Activated T-cell treated with anti-CD3 and anti-CD28 coated beads for 48 hours (primary cell): ENCODE results near the gene CCDC187.
"Not testable (repeated sequence)": the region's sequence is repeated elsewhere in the genome, so short reads cannot be mapped to it uniquely, and the experiment has no call there.

Experiments
- DNase-seq: peaks from one replicate; pipeline ENCODE4 v3.0.0-alpha.2; 2020; ENCODE audit warnings: low read depth

Gene CCDC187

DNA sequence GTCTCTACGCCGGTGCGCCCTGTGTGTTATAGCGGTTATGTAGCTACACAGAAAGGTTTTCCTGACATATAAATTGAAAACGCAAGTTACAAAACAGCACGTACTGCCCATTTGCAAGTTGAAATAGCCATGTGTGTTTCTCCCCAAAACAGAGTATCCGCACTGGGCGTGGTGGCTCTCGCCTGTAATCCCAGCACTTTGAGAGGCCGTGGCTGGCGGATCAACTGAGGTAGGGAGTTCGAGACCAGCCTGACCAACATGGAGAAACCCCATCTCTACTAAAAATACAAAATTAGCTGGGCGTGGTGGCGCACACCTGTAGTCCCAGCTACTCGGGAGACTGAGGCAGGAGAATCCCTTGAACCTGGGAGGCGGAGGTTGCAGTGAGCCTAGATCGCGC lies 37.3 kb downstream of the CCDC187 start:
- not testable (repeated sequence) for DNase-seq

GRCh38 chr9:136265561-136266355 lies 38.1 kb downstream of the CCDC187 start:
- DNase-seq: no peak

- DNase-seq: no peak
These were observed 39.2 kb downstream of the CCDC187 start for GRCh38 chr9:136264441-136265405.

- DNase-seq: no peak
These were observed 39.9 kb downstream of the CCDC187 start for GRCh38 chr9:136264031-136264430.

DNA sequence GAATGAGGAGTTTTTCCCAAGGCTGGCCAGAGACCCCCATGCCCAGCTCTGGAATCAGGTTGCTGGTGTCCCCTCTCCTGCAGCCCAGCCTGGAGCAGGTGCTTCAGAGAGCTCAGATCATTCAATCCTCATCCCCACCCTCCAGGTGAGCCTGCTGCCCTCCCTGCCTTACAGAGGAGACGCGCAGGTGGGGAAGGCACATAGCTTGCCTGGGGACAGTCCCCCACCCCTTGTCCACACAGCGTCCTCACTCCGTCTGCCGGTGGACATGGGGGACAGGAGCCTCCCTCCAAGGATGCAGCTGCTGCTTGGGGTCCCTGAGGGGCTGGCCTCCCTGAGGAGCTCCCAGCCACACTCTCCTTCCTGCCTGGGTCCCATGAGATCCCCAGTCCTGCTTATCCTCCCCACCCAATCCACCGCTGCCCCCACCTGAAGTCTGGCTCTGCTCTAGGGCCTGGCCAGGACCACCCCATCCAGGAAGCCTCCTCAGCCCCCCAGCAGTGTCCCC lies 41.2 kb downstream of the CCDC187 start:
- no peak for DNase-seq

- no peak for DNase-seq
These were observed 42.0 kb downstream of the CCDC187 start for GRCh38 chr9:136261686-136262430.

DNA sequence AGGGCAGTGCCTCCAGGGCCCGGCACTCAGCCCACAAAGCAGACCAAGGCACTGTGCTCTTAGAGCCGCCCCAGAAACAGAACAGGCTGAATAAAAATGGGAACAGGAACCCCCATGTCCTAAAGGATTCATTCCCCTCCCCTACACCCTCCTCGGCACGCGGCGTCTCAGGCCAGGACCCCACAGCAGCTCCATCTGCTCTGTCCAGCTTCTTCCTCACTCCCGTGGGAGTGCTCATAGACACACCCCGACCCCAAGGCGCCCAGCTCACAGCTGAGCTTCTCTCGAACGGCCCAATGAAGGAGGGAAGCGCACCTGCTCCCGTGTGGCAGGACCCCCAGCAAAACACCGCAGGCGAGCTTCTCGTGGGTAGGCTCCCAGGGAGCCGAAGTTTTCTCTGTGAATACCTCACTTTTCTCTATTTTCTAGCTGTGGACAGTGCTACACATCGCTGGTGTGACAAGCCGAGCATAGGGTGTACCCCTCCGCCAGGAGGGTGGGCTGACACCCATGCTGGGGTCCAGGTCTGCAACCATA lies 42.9 kb downstream of the CCDC187 start:
- DNase-seq: no peak

GRCh38 chr9:136260521-136260920 lies 43.4 kb downstream of the CCDC187 start:
- DNase-seq: no peak

GRCh38 chr9:136259836-136260235 lies 44.1 kb downstream of the CCDC187 start:
- DNase-seq: no peak

GRCh38 chr9:136259517-136259813 lies 44.4 kb downstream of the CCDC187 start:
- DNase-seq: no peak

- DNase-seq: no peak
These were observed 44.9 kb downstream of the CCDC187 start for GRCh38 chr9:136258786-136259516.

DNA sequence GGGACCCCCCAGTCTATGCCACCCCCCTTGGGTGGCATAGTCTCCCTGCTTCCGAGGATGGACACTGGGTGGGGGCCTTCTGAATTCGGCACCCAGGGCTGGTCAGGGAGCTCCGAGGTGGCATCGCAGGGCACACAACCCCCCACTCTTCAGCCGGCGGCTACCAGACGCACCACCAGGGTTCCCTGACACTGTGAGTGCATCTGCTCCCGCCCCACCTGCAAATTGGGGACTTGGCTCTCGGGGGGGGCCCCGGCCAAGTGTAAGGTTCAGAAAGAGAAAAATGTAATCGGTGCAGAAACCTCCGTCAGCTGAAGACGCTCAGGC lies 45.6 kb downstream of the CCDC187 start:
- DNase-seq: no peak

DNA sequence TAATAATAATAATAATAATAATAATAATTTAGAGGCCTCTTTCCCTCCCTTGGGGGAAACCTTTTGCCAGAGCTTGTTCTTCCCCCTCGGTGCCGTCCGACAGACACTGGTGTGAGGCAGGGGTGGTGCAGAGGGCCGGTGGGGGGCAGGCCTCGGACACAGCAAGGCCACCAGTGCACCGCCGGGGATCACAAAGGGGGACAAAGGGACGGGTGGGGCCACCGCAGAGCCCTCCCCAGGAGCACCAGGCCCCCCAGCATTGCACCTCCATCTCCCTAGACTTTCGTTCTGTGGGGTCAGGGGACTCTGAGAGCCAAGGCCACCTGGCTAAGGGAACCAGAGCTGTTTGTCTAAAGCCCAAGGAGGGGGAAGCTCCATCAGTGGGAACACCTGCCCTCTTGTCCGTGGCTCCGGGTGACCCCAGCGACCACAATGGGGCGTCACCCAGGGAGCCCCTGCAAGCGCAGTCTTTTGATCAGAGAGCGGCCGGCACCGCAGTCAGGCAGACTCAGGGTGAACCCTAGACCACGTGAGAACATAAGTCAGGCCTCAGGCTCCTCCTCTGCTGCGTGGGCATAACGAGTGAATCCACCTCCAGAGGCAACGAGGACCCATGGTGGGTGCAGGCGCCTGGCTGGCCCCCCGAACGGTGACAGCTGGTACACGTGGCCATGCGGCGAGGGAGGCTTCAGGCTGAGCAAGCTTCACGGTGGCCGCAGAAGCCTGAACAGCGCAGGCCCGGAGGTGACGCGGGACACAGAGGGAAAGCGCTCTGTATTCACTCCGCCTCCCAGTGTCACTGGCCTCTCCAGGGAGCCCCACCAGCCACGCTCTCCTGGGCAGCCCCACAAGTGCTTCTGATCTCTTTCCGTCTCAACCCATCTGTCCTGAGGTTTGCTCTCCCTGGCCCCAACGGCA lies 46.3 kb downstream of the CCDC187 start:
- no peak for DNase-seq

GRCh38 chr9:136255896-136256890 lies 47.7 kb downstream of the CCDC187 start:
- no peak for DNase-seq

- no peak for DNase-seq
These were observed 48.7 kb downstream of the CCDC187 start for GRCh38 chr9:136255166-136255538.

DNA sequence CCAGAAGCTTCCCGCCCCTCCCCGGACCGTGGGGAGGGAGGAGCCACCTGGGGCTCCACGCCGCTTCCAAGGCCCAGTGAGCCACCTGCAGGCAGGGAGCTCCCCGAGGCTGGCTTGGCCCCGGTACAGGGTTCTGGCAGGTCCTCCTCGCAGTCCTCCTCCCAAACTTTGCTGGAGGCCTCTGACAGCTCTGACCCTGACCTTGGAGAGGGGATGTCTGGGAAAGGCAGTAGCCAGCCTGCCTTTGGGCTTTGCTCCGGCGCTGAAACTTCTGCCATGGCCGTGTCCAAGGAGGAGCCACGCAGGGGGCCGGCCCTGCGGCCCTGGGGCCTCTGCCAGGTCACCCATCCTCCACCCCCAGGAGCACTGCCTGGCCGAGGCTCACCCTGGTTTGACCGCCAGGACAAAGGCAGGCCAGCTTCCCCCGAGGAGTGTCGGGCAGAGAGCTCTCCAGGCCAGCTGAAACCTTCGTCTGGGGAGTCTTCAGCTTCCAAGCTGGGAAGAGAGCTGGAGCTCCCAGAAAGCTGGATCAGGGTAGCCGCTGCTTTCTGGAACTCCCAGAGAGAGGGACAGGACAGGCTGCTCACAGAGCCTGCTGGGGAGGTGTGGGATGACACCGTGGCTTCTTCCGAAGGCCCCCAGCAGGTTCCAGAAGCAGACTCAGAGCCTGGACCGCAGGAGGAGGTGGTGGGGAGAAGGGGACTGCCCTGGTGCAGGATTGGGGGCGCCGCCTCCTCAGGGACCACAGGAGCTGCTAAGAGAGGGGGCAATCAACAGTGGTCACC lies 49.3 kb downstream of the CCDC187 start:
- DNase-seq: no peak

DNA sequence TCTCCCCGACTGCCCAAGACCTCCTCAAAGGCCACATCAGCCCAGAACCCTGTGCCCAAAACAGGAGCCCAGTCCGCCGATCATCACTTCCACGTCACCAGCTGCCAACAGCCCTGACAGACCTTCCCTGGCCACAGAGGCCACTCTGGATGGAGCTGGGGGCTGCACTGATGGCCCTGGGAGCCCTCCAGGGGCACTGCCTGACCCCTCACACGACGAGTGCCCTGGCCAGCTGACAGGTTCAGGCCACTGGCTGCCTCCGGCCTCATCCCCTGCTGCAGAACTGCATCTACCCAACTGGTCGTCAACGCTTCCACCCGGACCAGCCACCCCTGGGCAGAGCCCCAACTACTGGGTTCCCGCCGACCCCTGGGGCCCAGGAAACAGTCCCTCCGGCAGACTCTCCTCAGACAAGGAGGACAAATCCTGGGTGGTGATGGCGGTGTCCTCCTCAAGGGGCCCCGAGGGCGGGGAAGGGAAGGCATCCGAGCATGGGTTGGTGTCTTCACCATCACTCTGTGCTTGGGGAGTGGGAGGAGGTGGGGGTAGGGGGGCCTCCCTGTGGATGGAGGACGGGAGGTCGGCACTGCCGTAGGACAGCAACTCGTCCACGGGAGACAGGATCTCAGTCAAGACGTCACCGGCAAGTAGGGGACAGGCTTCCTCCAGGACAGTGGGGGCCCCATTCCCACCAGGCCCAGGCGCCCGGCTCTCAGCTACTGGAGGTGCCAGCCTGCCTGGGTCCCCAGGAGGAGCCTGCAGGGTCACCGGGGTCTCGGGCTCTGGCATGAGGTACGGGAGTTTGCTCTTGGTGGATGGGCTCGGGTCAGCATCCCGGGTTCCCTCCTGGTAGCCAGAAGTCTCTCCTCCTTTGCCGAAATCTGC lies 50.4 kb downstream of the CCDC187 start:
- DNase-seq: no peak
